Astrocyte of the cerebellum (primary cell): ENCODE results near the gene FKBP1B.

Experiments used
- DNase-seq: peaks from one replicate; pipeline ENCODE4 v3.0.0-alpha.2; 2011; ENCODE audit warnings: low read depth
- H3K4me3 ChIP-seq: 2 replicates; pipeline ENCODE4 v1.5.1; 2011; ENCODE audit warnings: mild to moderate bottlenecking, low read depth, low read length, moderate library complexity
- CTCF ChIP-seq: IDR thresholded peaks from 2 replicates; pipeline ENCODE4 v1.5.1; 2012; ENCODE audit warnings: low read length, low read depth, moderate library complexity, mild to moderate bottlenecking; ENCODE audit errors: missing control alignments
- in situ Hi-C: cut with HindIII; loops from 2 replicates; pipeline ENCODE4 v1.10.0; 2017; ENCODE audit warnings: low sequenced_read_pairs

The FKBP1B gene

GRCh38 chr2:24048769-24049484, 614 bp upstream of the FKBP1B start:
- in situ Hi-C loops, result no loop called here
- H3K4me3 ChIP-seq, result peak overlapping the region; percentile 75
- TF ChIP-seq CTCF, result no peak
- no peak for DNase-seq

- no peak for TF ChIP-seq CTCF
- H3K4me3 ChIP-seq, result peak overlapping the region; percentile 75
- no peak for DNase-seq
- in situ Hi-C loops, result no loop called here
Measured at GRCh38 chr2:24050041-24050979, 769 bp downstream of the FKBP1B start.

GRCh38 chr2:24051833-24052232, 2.3 kb downstream of the FKBP1B start:
- no peak for DNase-seq
- H3K4me3 ChIP-seq, result no peak overlapping the region
- TF ChIP-seq CTCF, result no peak
- in situ Hi-C loops, result no loop called here

GRCh38 chr2:24052951-24053350, 3.4 kb downstream of the FKBP1B start:
- in situ Hi-C loops, result no loop called here
- no peak for TF ChIP-seq CTCF
- no peak for DNase-seq

DNA sequence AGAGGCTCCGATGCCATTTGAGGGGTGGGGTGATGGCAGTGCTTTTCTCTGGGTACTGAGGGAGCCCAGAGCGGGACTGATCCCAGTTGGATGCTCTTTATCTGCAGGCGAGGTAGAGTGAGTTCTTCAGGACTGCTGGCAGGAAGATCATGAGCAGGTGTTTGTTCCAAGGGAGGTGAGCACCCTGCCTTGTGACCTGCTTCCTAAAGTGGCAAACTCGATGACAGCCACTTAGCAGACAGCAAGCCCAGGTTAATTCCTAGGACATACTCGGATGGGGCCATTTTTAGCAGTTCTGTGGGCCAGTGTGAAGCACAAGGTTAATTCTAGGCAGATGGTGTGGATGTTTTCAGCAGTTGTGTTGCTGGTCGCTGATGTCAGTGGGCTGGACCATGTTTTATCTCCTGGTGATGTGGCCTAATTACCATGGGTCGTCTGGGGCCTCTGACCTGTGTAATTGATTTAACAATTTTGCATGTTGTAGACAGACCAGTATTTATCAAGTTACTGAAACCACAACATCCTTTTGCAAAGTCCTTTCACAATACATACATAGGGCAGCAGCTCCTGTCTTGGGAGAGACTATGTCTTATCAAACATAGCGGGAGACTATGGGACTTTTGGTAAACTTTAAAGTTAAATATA, 4.9 kb downstream of the FKBP1B start:
- TF ChIP-seq CTCF, result no peak
- in situ Hi-C loops, result no loop called here
- no peak overlapping the region for H3K4me3 ChIP-seq
- no peak for DNase-seq

More at GRCh38 chr2:24052951-24053350, 3.4 kb downstream of the FKBP1B start:
- no peak overlapping the region for H3K4me3 ChIP-seq

DNA sequence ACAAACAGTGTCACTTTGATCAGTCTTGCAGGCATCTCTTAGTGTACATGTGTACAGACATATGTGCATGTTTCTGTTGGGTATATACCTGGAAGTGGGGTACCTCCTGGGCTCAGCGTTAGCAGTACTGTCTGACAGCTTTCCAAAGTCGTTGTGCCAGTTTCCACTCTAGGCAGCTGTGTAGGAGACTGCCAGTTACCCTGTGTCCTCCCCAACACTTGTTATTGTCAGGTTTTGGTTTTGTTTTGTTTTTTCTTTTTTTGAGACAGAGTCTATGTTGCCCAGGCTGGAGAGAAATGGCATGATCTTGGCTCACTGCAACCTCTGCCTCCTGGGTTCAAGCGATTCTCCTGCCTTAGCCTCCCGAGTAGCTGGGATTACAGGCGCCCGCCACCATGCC, 6.2 kb downstream of the FKBP1B start:
- H3K4me3 ChIP-seq, result no peak overlapping the region
- DNase-seq, result no peak
- no peak for TF ChIP-seq CTCF
- in situ Hi-C loops, result no loop called here
